GM18861 (cell line): ENCODE results near the gene PRPF18.
A peak's percentile ranks its signal among the peaks of the same experiment; 100 is the strongest.
"Not testable (repeated sequence)": the region's sequence is repeated elsewhere in the genome, so short reads cannot be mapped to it uniquely, and the experiment has no call there.

Source experiments
- ATAC-seq: cut with Tn5 transposase; IDR thresholded peaks from one replicate; pipeline ENCODE4 v1.9.1; 2021; ENCODE audit not compliant: unreplicated experiment

Gene PRPF18

GRCh38 chr10:13586676-13587355, at the start of gene PRPF18:
Gene PRPF18, plus strand, starts transcription at chr10:13586965. Its CDS starts 122 bp downstream, at chr10:13587087.
- ATAC-seq = peak; percentile 99

GRCh38 chr10:13537985-13538384, 48.8 kb upstream of the PRPF18 start:
- not testable (repeated sequence) for ATAC-seq

GRCh38 chr10:13542533-13542932, 44.2 kb upstream of the PRPF18 start:
- ATAC-seq = no peak

- no peak for ATAC-seq
Observed at GRCh38 chr10:13550802-13551201, 36.0 kb upstream of the PRPF18 start.

GRCh38 chr10:13555884-13556510, 30.8 kb upstream of the PRPF18 start:
- no peak for ATAC-seq

GRCh38 chr10:13559124-13559700, 27.6 kb upstream of the PRPF18 start:
- ATAC-seq = no peak

GRCh38 chr10:13560597-13560996, 26.2 kb upstream of the PRPF18 start:
- ATAC-seq = no peak

GRCh38 chr10:13563481-13564445, 23.0 kb upstream of the PRPF18 start:
- no peak for ATAC-seq

GRCh38 chr10:13564576-13564975, 22.2 kb upstream of the PRPF18 start:
- ATAC-seq = no peak

- no peak for ATAC-seq
Observed at GRCh38 chr10:13567030-13567429, 19.7 kb upstream of the PRPF18 start.

GRCh38 chr10:13571541-13571940, 15.2 kb upstream of the PRPF18 start:
- no peak for ATAC-seq

- no peak for ATAC-seq
Observed at GRCh38 chr10:13573960-13574359, 12.8 kb upstream of the PRPF18 start.

GRCh38 chr10:13585195-13585751, 1.5 kb upstream of the PRPF18 start:
- no peak for ATAC-seq

- ATAC-seq = no peak
Observed at GRCh38 chr10:13585943-13586342, 822 bp upstream of the PRPF18 start.

GRCh38 chr10:13587391-13587790, 626 bp downstream of the PRPF18 start:
- ATAC-seq = no peak

GRCh38 chr10:13589316-13589715, 2.6 kb downstream of the PRPF18 start:
- ATAC-seq = no peak

GRCh38 chr10:13590886-13591285, 4.1 kb downstream of the PRPF18 start:
- ATAC-seq = no peak

- no peak for ATAC-seq
Observed at GRCh38 chr10:13592306-13592705, 5.5 kb downstream of the PRPF18 start.

GRCh38 chr10:13593535-13593934, 6.8 kb downstream of the PRPF18 start:
- ATAC-seq = no peak

- no peak for ATAC-seq
Observed at GRCh38 chr10:13594641-13595040, 7.9 kb downstream of the PRPF18 start.

- no peak for ATAC-seq
Observed at GRCh38 chr10:13597909-13598308, 11.1 kb downstream of the PRPF18 start.
